T-helper 1 cell treated with Interleukin-12 subunit alpha and Interleukin-12 subunit beta and Interleukin-4 antibody, amounts not matched to agents 30 μg/mL and 1 μg/mL, for 36 hours (primary cell): Measurements from ENCODE around the gene PARD6G.

ENCODE experiments used
- H3K27ac Mint-ChIP-seq: one replicate; pipeline ENCODE4 v1.8.0; 2021; ENCODE audit warnings: mild to moderate bottlenecking, mixed read lengths
- H3K27me3 Mint-ChIP-seq: one replicate; pipeline ENCODE4 v1.8.0; 2021; ENCODE audit warnings: low read depth, mixed read lengths
- H3K36me3 Mint-ChIP-seq: one replicate; pipeline ENCODE4 v1.8.0; 2021; ENCODE audit warnings: low read depth, mixed read lengths
- H3K4me1 Mint-ChIP-seq: one replicate; pipeline ENCODE4 v1.8.0; 2021; ENCODE audit warnings: low read depth, mixed read lengths
- H3K4me3 Mint-ChIP-seq: one replicate; pipeline ENCODE4 v1.8.0; 2021; ENCODE audit warnings: mild to moderate bottlenecking, moderate library complexity, mixed read lengths
- H3K9me3 Mint-ChIP-seq: one replicate; pipeline ENCODE4 v1.8.0; 2021; ENCODE audit warnings: mixed read lengths

PARD6G gene

DNA sequence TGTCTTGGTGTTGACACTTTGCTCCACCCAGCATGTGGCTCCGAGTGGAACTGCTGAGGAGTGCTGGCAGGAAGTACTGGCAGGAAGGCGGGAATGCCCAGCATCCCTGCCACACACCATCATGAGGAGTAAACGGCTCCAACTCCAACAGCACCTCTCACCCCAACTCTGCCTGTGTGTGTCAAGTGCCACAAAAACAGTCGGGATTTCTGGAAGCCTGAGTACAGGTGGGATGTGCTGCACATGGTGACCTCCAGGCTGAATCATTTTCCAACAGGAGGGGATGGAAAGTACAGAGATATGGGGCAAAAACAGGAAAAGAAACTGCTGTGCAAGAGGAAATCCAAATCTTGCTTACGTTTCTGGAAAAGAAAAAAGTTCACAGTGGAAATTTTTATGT lies 53.6 kb downstream of the PARD6G start:
- Mint-ChIP-seq H3K9me3 (no peaks in the 10 kb centered on the region), H3K4me3 (no peak overlapping the region), H3K4me1 (no peaks in the 10 kb centered on the region), H3K36me3 (no peaks in the 10 kb centered on the region), H3K27me3 (peaks cover 7% of the 10 kb centered on the region), H3K27ac (no peak overlapping the region)

DNA sequence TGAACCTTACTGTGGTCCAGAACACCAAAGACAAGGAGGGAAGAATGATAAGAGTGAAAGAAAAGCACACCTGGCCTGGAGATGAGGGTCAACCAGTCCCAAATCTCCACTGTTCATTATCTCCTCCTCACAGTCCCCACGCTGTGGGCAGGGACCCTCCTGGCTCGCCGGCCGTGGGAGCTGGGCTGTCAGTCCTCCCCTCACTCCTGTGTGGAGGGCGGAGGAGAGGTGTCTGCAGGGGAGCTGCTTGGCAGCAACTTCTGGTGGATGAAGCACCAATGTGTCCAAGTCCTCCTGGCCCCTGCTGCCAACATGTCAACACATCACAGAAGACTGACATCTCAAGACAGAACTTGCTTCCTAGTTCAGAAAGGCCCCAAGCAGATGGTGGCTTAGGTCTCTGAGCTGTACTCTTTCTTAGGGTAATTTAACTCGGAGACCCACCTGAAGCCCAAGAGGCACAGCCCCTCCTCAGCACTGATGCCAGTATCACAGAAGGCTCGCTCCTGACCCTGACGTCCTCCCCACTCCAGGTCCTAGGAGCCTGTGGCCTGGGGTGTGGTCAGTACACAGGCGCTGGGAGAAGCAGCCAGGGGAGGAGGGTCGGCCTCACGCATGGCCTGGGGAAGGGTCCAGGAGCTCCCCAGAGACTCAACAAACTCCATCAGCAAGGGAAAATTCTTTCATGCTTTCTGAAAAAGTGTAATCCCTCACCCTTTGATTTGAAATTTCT lies 54.5 kb downstream of the PARD6G start:
- Mint-ChIP-seq H3K27me3 (peaks cover 7% of the 10 kb centered on the region), H3K4me1 (no peaks in the 10 kb centered on the region), H3K4me3 (no peak overlapping the region), H3K9me3 (no peaks in the 10 kb centered on the region), H3K27ac (no peak overlapping the region), H3K36me3 (no peaks in the 10 kb centered on the region)

DNA sequence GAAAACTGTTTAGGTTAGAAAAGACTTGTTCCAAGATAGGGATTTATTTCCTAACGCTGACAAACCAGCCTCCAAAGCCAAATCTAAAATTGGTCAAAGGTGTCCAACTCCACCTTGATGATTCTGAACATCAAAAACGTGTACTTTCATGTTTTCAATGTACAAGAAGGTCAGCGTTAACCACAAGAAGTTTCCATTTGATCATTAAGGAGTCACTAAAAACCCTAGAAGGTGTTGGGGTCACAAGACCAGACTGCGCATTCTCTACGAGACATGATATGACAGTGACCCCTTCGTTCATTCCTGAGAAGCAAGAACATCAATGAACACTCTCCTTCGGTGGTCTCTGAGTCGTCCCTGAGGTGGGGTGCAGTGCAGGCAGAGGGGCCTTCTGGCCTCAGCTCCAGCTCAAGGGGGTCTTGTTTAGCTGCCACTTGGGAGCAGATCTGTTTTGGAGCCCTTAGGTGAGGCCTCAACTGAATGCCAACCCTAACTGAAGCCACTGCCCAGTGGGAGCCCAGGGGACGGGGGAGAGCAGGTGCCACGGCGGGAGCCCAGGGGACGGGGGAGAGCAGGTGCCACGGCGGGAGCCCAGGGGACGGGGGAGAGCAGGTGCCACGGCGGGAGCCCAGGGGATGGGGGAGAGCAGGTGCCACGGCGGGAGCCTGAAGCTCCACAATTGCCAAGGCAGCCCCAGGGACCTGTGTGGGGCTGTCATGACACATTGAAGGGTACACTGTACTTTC lies 55.2 kb downstream of the PARD6G start:
- H3K4me1 Mint-ChIP-seq = no peaks in the 10 kb centered on the region
- H3K36me3 Mint-ChIP-seq = no peaks in the 10 kb centered on the region
- H3K4me3 Mint-ChIP-seq = no peak overlapping the region
- H3K27me3 Mint-ChIP-seq = peaks cover 4% of the 10 kb centered on the region
- H3K9me3 Mint-ChIP-seq = no peaks in the 10 kb centered on the region
- H3K27ac Mint-ChIP-seq = no peak overlapping the region

- Mint-ChIP-seq H3K27ac (no peak overlapping the region), H3K4me3 (no peak overlapping the region), H3K36me3 (no peaks in the 10 kb centered on the region), H3K4me1 (no peaks in the 10 kb centered on the region), H3K9me3 (no peaks in the 10 kb centered on the region), H3K27me3 (no peaks in the 10 kb centered on the region)
Observed at GRCh38 chr18:80191264-80191663, 56.0 kb downstream of the PARD6G start.

GRCh38 chr18:80190311-80190710 lies 57.0 kb downstream of the PARD6G start:
- Mint-ChIP-seq H3K4me3 (no peak overlapping the region), H3K27ac (no peak overlapping the region), H3K9me3 (no peaks in the 10 kb centered on the region), H3K36me3 (no peaks in the 10 kb centered on the region), H3K4me1 (no peaks in the 10 kb centered on the region), H3K27me3 (no peaks in the 10 kb centered on the region)

GRCh38 chr18:80189531-80189865 lies 57.8 kb downstream of the PARD6G start:
- Mint-ChIP-seq H3K36me3 (no peaks in the 10 kb centered on the region), H3K27ac (no peak overlapping the region), H3K27me3 (no peaks in the 10 kb centered on the region), H3K4me1 (no peaks in the 10 kb centered on the region), H3K9me3 (no peaks in the 10 kb centered on the region), H3K4me3 (no peak overlapping the region)

DNA sequence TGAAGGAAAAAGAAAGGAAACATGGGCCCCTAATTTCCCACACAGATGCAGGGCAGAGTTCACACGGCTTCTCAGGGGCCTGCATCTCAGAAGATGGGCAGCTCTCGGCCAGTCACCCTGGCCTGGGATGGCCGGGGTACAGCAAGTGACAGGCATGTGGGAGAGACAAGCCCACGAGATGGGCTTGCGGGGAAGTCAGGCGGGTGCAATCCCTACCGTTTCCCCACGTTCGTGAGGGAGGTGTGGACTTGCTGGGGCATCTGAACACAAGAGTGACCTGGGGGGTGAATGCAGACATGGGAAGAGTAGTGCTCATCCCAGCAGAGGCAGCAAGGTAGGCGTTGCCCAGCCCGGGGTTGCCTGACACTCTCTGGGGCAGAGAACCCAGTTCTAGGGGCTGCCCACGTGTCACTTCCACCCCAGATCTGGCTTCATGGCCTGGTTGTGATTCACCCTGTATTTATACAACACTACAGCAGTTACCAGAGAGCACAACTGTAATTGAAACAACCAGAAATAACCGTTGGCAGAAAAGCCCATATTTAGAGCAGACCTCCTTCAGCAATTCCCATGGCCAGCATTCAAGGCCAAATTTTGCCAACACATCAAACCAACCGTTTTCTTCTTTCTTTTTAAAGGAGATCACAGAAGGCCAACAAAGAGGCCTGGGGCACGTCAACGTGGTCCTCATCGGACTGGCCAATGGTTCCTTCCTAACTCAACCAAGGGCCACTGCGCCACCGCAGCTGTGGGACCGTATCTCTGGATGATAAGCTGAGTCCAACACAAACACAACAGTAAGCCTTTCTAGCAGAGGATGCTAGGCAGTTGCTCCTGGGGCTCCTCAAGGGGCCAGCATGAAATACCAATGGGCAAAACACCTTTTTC lies 58.4 kb downstream of the PARD6G start:
- no peak overlapping the region for H3K27ac Mint-ChIP-seq
- no peaks in the 10 kb centered on the region for H3K27me3 Mint-ChIP-seq
- no peaks in the 10 kb centered on the region for H3K36me3 Mint-ChIP-seq
- H3K4me3 Mint-ChIP-seq = no peak overlapping the region
- no peaks in the 10 kb centered on the region for H3K9me3 Mint-ChIP-seq
- H3K4me1 Mint-ChIP-seq = no peaks in the 10 kb centered on the region

DNA sequence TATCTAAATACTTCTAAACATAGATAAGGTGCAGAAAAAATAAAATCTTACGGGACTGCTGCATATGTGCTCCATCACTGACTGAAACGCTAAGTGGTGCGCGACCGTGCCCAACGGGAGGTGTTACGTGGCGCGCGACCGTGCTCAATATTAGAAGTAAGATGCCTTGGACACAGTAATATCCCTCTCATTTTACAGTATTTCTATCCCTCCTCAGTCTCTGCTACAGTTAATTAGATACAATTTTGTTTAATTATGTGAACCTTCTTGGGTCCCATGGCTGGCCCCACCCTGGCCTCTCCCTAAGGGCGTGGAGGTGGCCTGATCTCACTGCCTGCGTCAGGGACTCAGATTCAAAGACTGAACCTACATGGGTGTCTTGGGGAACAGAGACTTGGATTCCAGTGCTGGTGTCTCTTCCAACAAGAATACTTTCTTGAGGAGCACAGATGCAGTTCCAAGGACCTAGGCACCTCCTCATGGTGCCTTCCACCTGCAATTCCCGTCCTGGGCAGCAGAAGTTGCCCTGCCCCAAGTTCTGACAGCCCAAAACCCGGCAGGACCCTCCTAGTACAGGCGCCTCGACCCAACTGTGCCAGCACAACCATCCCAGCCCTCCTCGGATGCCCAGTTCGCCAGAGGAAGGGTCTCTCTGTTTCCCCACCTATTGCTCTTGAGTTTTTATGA lies 59.2 kb downstream of the PARD6G start:
- Mint-ChIP-seq H3K36me3 (no peaks in the 10 kb centered on the region), H3K27ac (no peak overlapping the region), H3K4me1 (no peaks in the 10 kb centered on the region), H3K9me3 (no peaks in the 10 kb centered on the region), H3K4me3 (no peak overlapping the region), H3K27me3 (no peaks in the 10 kb centered on the region)

DNA sequence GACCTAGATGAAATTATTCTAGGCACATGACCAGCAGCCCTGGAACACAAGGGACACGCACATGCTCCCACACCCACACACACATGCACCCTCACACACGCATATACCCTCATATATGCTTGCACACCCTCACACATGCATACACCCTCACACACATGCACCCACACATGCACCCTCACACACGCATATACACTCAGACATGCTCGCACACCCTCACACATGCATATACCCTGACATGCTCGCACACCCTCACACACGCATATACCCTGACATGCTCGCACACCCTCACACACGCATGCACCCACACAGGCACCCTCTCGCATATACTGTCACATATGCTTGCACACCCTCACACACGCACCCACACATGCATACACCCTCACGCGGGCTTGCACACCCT lies 61.8 kb downstream of the PARD6G start:
- Mint-ChIP-seq H3K4me3 (no peak overlapping the region), H3K9me3 (no peaks in the 10 kb centered on the region), H3K36me3 (no peaks in the 10 kb centered on the region), H3K4me1 (no peaks in the 10 kb centered on the region), H3K27me3 (no peaks in the 10 kb centered on the region), H3K27ac (no peak overlapping the region)

DNA sequence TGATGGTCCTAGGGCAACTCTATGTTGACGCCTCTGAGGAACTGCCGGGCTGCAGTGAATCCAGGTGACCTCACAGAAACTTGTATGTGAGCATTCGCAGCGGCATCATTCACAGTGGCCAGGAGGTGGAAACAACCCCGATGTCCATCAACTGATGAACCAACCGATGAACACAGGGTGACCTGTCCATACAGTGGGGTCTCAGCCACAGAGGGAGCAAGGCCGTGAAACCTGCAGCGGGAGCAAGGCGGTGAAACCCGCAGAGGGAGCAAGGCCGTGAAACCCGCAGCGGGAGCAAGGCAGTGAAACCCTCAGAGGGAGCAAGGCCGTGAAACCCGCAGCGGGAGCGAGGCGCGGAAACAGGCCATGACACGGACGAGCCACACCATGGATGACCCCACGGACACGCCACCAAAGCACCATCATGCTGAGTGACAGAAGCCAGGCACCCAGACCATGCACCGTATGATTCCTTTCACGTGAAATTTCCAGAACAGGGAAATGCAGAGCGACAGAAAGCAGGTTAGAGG lies 63.0 kb downstream of the PARD6G start:
- Mint-ChIP-seq H3K4me1 (no peaks in the 10 kb centered on the region), H3K36me3 (no peaks in the 10 kb centered on the region), H3K4me3 (no peak overlapping the region), H3K27ac (no peak overlapping the region), H3K27me3 (no peaks in the 10 kb centered on the region), H3K9me3 (no peaks in the 10 kb centered on the region)

- Mint-ChIP-seq H3K27me3 (no peaks in the 10 kb centered on the region), H3K4me1 (no peaks in the 10 kb centered on the region), H3K9me3 (no peaks in the 10 kb centered on the region), H3K27ac (no peak overlapping the region), H3K36me3 (no peaks in the 10 kb centered on the region), H3K4me3 (no peak overlapping the region)
Observed at GRCh38 chr18:80183273-80184050, 63.9 kb downstream of the PARD6G start.

DNA sequence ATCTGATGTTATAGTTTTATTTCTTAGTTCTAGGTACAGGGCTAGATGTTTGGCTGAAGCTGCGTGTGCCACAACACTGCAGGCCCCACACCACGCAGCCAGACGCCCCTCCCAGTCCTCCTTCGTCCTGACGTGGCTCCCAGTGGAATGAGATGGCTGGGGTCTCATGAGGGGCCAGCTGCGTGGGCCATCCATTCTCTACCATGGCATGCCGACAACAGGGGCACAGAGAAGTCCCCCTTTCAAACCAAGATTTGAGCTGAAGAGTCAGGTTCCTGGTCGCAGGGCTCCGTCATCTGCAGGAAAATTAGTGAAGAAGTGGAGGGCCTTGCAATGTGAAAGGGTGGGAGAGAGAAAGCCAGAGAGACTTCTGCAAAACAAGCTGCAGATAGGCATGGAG lies 64.5 kb downstream of the PARD6G start:
- H3K27me3 Mint-ChIP-seq = no peaks in the 10 kb centered on the region
- no peak overlapping the region for H3K27ac Mint-ChIP-seq
- H3K36me3 Mint-ChIP-seq = no peaks in the 10 kb centered on the region
- no peaks in the 10 kb centered on the region for H3K4me1 Mint-ChIP-seq
- no peak overlapping the region for H3K4me3 Mint-ChIP-seq
- no peaks in the 10 kb centered on the region for H3K9me3 Mint-ChIP-seq

DNA sequence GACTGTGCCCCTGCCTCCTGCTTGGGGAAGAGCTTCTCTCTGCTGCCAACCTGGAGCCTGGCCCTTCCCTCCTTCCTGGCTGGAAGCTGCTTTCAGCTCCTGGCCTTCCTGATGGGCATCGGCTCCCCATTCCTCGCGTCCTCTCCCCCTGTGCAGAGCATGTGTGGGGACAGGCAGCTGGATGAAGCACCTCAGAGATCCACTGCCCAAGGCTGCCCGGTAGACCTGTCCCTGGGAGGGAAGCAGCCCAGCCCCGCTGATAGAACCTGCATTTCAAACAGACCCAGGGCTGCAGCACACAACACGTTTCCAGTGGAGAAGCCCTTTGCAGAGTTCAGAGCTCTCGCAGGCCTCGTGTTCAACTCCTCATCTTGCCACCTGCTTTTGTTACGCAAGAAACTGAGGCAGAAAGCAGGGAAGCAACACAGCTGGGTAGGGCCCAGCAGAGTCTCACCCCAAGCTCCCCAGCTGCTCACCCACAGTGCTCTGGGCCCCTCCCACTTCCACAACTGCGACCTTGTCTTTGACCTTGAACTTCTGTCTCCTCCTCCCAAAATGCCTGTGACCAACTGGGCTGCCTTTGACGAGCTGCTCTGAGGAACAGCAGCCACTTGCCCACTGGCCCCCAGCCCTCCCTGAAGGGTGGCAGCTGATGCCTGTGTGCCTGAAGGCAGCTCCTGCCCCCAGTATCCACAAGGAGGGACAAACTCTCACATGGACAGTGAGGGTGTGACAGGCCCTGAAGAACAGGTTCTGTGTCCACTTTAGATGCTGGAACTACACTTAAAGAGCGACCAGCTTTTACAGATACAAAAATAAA lies 65.5 kb downstream of the PARD6G start:
- H3K27me3 Mint-ChIP-seq = no peaks in the 10 kb centered on the region
- no peaks in the 10 kb centered on the region for H3K4me1 Mint-ChIP-seq
- H3K27ac Mint-ChIP-seq = no peak overlapping the region
- H3K36me3 Mint-ChIP-seq = no peaks in the 10 kb centered on the region
- H3K9me3 Mint-ChIP-seq = no peaks in the 10 kb centered on the region
- no peak overlapping the region for H3K4me3 Mint-ChIP-seq
